ENCODE data around the gene CBX2.

DNA sequence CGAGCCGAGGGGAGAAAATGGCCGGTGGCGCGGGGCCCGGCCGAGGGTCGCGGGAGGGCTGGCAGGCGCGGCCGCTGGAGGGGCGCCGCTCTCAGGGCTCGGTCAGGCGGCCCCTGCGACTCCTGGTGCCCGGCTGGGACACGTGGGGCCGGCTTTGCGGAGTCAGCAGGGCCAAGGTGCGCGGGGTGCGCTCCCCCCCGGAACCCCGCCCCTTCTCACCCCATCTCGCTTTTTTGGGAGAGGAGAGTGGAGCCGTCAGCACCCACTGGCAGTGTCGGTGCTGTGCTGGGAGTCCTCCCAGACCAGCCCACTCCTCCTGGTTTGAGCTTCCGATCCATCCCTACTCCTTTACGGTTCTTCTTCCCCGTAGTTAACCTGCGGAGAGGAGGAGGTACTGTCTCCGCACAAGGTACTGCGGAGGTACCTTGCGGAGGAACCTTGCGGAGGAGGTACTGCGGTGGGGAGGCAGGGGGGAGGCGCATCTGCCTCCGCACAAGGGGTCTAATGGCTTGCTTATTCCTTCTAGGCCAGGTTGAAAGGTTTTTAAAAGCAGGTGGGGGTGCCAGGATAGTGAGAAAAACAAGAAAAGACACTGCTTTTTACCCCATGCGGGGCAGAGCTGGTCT lies 38.0 kb downstream of the CBX2 start:
- no peak for TF ChIP-seq POLR2A (IDR thresholded peaks at IDR 0.05)
- TF ChIP-seq, protein P1, sequence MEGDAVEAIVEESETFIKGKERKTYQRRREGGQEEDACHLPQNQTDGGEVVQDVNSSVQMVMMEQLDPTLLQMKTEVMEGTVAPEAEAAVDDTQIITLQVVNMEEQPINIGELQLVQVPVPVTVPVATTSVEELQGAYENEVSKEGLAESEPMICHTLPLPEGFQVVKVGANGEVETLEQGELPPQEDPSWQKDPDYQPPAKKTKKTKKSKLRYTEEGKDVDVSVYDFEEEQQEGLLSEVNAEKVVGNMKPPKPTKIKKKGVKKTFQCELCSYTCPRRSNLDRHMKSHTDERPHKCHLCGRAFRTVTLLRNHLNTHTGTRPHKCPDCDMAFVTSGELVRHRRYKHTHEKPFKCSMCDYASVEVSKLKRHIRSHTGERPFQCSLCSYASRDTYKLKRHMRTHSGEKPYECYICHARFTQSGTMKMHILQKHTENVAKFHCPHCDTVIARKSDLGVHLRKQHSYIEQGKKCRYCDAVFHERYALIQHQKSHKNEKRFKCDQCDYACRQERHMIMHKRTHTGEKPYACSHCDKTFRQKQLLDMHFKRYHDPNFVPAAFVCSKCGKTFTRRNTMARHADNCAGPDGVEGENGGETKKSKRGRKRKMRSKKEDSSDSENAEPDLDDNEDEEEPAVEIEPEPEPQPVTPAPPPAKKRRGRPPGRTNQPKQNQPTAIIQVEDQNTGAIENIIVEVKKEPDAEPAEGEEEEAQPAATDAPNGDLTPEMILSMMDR (IDR thresholded peaks at IDR 0.05): no peak
